ENCODE results near the gene MVP.

MVP gene

GRCh38 chr16:29892458-29892813 is 72.2 kb downstream of the MVP start:
- no peak for TF ChIP-seq CTCF (IDR thresholded peaks at IDR 0.05; ENCODE audit: insufficient read depth, missing control alignments)
- FAIRE-seq, result no peak
- no peak for DNase-seq (ENCODE audit: insufficient read length, low spot score)

DNA sequence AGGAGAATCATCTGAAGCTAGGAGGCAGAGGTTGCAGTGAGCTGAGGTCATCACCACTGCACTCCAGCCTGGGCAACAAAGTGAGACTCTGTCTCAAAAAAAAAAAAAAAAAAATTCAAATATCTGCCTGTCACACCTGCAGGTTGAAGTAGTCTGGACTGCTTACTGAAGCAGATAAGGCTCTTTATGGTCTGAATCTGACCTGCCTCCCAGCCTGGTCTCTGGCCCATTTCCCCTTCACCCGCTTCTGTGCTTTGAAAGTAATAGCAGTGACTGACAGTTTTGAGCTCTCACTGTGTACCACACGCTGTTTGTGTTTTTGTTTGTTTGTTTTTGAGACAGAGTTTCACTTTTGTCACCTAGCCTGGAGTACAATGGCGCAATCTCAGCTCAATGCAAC is 73.3 kb downstream of the MVP start:
- TF ChIP-seq CTCF (IDR thresholded peaks at IDR 0.05; ENCODE audit: insufficient read depth, missing control alignments), result no peak
- no peak for FAIRE-seq
- no peak for DNase-seq (ENCODE audit: insufficient read length, low spot score)

DNA sequence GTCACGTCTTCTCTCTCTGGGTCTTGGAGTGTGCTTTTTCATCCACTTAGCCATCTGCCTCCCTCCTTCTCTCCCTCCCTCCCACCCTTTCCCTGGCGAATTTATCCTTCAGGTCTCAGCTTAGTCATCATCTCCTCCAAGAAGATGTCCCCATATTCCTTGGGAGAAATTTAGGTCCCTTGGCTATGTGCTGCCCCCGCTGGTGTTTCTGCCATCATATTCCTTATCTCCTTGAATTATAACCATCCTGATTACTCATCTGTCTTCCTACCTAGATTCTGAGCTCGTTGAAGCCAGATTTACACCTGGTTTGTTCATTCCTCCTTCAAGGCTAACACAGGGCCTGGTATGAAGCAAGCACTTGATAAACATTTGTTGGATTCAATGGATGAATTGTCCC is 74.1 kb downstream of the MVP start:
- DNase-seq (ENCODE audit: insufficient read length, low spot score), result no peak
- no peak for TF ChIP-seq CTCF (IDR thresholded peaks at IDR 0.05; ENCODE audit: insufficient read depth, missing control alignments)
- FAIRE-seq, result no peak

- TF ChIP-seq CTCF (IDR thresholded peaks at IDR 0.05; ENCODE audit: insufficient read depth, missing control alignments), result no peak
Observed at GRCh38 chr16:29896841-29897240, 76.6 kb downstream of the MVP start.

GRCh38 chr16:29897333-29897732 is 77.1 kb downstream of the MVP start:
- no peak for TF ChIP-seq CTCF (IDR thresholded peaks at IDR 0.05; ENCODE audit: insufficient read depth, missing control alignments)
- DNase-seq (ENCODE audit: insufficient read length, low spot score) (no peak), FAIRE-seq (no peak)

More at GRCh38 chr16:29896841-29897240, 76.6 kb downstream of the MVP start:
- DNase-seq (ENCODE audit: insufficient read length, low spot score) (no peak), FAIRE-seq (no peak)
